ENCODE measurements around the gene PRKAR1B.
"Not testable (repeated sequence)": the region's sequence is repeated elsewhere in the genome, so short reads cannot be mapped to it uniquely, and the experiment has no call there.

Gene PRKAR1B

DNA sequence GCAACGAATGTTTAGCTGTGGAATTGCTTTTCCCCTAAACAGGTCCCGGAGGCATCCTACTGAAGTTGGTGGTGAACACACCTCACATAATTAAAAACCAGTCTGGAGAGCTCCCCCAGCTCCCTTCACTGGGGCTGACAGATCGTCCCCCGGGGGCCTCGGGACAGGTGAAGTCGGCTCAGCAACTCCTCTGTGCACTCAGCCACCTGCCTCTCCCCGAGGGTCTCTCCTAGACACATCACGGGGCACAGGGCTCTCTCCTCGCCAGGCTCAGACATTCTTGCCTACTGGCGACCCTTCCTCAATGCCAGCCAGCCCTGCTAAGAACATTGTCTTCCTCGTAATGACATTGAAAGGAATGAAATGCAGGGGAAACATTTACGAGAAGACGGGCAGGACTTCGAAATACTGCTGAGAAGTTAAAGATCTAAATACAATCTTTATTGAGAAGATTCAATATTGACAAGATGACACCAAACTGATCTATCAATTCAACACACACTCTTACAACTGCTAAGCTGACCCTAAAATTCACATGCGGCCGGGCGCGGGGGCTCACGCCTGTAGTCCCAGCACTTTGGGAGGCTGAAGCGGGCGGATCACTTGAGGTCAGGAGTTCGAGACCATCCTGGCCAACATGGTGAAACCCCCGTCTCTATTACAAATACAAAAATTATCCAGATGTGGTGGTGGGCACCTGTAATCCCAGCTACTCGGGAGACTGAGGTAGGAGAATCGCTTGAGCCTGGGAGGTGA, 88.6 kb downstream of the PRKAR1B start:
- DNase-seq, result no peak

DNA sequence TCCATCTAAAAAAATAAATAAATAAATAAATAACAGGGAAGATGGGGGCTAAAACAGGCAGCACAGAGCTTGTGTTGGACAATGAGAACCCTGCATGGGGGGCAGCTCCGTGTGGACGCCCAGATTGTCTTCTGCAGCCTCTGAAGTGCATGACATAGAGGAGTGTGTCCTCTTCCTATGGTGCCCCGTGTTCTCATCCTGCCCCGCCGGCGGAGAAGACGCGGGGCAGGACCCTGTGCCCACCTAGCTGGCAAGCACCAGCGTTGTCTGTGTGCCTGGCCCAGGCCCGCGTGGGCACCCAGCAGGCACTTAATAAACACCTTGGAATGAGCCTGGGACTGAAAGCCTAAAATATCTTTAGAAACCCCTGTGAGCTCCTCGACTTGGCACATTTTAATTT, 89.3 kb downstream of the PRKAR1B start:
- no peak for DNase-seq

DNA sequence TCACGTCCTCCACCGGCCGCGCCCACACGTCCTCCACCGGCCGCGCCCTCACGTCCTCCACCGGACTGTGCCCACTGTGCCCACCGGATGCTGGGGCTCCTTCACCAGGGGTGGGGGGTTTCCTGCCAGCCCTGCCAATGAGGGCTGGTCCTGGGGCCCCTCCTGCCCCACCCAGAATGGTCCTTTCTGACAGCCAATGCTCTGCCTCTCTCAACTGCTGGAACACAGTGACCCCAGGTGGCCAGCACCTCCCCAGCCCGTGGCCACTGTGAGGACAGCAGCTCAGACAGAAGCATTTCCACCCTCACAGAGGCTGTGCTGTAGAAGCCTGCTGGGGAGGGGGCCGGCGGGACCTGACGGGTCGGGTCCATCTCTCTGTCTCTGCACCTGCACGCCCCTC, 90.7 kb downstream of the PRKAR1B start:
- DNase-seq, result no peak

DNA sequence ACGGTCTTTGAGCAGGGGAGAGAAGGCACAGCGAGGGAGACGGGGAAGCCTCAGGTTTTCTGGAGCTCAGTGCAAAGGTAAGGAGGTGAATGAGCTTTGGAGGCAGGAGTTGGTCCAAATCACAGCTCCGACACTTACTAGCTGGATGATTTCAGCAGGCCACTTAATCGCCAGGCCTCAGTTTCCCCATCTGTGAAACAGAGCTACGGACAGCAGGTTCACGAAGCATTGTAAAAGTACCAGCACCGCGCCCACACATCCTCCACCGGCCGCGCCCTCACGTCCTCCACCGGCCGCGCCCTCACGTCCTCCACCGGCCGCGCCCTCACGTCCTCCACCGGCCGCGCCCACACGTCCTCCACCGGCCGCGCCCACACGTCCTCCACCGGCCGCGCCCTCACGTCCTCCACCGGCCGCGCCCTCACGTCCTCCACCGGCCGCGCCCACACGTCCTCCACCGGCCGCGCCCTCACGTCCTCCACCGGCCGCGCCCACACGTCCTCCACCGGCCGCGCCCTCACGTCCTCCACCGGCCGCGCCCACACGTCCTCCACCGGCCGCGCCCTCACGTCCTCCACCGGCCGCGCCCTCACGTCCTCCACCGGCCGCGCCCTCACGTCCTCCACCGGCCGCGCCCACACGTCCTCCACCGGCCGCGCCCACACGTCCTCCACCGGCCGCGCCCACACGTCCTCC, 91.2 kb downstream of the PRKAR1B start:
- not testable (repeated sequence) for DNase-seq

DNA sequence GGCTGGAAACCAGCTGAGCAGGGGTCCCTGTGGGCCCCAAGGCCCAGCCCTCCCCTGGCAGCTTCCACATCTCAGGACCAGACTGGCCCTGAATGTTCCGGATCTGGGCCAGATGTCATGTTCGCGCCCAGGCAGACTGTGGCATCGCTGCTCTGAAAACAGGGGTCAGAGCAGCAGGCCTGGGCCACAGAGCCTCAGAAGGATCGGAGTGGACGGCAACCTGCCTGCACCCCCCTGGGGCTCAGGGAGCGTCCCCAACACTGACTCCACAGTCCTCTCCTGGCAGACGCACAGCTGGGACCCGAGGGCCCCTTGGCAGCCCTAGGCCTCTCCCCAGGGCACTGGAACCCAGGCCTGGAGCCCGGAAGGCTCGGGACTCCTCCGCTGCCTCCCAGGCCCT, 91.9 kb downstream of the PRKAR1B start:
- DNase-seq, result no peak

DNA sequence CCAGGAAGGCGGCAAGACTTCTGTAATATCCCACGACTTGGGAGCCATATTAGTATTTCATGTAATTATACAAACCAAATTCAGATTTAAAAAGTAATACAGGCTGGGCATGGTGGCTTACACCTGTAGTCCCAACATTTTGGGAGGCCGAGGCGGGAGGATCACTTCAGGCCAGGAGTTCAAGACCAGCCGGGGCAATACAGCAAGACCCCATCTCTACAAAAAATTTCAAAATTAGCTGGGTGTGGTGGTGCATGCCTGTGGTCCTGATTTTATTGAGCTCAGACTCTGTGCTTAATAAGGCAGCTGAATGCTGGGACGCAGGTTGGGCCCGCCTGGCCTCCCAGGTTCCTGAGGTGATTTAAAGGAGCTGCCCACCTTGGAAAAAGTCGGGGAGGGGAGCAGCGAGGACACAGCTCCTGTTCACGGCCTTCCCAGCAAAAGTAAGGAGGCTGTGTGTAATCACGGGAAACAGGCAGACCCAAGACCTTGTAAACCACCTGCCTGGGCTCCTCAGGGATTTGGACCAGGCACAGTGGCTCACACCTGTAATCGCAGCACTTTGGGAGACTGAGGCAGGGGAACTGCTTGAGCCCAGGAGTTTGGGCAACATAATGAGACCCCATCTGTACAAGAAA, 93.6 kb downstream of the PRKAR1B start:
- DNase-seq, result no peak

DNA sequence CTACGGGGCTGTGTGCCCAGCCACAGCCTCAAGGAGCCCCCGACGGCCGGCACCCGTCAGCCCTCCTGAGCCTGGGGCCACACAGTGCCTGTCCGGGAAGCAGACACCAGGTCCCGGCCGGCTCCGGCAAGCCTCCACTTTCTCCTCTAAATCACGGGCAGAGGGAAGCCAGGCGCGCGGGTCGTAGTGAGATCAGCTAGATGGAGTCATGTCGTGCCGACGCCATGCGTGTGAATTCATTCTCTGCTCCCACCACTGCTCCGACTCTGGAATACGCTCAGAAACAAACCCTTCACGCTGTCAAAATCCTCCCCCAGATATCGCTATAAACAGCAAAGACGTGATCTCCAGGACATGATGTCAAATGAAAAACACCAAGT, 94.3 kb downstream of the PRKAR1B start:
- no peak for DNase-seq

DNA sequence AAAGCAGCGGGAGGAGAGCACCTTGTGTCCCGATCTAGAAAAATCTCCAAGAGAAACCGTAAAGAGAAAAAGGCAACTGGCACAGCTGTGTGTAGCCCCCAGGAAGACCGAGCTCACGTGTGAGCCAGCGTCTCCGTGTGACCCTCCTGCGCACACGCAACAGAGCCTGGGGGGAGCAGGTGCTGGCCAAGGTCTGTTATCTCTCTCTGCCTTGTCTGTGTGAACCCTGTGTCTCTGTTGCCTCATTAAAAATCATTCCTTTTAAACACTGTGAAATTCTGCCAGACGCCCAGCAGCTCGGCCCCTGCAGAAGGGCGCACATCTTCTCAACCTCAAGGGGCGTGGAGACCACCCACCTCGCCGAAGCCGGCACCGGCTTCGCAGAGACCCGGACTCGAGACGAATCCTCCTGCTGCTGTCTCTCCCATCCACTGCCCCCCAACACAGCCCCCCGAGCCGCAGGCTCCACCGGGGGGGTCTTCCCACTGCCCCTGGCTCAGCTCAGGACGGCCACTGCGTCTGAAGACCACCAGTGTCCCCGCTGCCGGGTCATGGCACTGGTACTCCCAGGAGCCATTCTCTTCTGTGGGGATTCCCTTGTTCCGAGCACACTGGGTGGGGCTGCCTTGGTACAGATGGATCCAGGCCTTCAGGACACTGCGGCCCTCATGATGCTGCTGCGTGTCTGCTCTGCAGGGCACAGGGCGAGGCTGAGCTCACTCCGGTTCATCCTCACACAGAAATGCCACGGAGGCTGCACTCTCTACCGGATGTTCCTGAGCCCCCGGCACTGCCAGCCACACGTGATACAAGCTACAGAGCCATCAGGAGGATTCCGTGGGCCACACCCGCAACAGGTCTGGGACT, 94.9 kb downstream of the PRKAR1B start:
- no peak for DNase-seq

DNA sequence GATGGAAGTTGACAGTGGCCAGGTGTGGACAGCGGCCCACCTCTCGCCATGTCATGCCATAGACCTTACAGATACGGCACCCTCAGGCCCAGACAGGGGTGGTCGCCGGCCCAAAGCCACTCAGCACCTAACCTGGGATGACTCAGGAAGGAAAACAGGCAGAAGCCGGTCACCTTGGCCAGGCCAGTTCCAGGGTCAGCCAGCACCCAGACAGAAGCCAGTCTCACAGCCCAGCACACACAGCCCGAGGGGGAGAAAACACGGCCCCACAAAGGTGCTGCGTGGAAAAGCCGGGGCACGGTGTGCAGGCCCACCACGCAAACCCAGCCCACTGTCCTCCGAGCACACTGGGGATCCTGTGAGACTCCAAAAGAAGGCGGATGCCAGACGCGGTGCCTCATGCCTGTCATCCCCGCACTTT, 95.8 kb downstream of the PRKAR1B start:
- no peak for DNase-seq

DNA sequence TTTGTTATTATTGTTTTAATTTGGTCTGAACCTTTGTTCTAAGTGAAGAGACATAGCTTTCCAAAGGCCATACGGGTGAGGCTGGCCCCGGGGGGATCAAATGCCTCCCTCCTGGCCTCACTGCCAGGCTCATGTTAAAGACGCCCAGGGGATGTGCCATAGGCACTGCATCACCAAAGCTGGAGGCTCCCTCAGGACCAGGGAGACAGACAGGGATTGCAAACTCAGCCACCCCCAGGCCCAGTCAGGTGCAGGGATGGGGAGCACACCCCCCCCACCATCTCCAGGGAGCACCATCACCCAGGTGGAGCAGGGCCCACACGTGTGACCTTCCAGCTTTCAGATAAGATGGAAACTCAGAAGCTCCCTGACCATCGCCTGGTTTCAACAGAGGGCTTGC, 96.5 kb downstream of the PRKAR1B start:
- no peak for DNase-seq

DNA sequence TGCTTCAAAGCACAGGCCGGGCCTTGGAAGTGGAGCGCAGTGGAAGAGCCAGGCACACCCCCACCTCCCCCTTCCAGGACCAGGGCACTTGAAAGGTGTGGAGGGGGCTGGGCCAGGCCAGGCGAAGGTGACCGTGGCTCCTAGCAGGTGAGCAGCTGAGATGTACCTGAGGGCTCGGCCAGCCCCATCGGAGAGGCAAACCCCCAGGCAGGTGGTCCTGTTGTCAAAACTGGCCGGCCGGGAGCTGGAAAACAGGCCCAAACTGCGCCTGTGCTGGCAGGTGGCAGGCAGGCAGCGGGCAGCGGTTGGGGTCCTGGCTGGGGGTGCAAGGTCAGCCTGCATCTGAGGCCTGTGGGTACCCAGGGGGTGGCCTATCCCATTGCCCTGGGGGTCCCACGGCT, 97.0 kb downstream of the PRKAR1B start:
- no peak for DNase-seq

DNA sequence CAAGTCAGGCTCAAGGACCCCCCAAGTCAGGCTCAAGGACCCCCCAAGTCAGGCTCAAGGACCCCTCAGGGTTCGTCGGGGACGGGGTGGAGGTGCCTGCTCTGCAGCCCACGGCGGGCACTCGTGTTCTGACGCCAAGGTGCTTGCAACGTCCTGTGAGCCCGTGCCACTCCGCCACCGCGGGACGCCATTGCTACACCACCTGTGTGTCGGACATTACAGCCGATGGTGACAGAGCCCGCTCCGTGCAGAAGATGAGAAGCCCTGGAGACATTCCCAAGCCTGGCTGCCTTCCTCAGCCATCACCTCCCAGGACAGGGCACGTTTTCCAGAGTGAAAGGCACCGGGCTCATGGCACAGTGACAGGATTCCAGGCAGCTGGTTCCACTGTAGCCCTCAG, 98.3 kb downstream of the PRKAR1B start:
- no peak for DNase-seq

DNA sequence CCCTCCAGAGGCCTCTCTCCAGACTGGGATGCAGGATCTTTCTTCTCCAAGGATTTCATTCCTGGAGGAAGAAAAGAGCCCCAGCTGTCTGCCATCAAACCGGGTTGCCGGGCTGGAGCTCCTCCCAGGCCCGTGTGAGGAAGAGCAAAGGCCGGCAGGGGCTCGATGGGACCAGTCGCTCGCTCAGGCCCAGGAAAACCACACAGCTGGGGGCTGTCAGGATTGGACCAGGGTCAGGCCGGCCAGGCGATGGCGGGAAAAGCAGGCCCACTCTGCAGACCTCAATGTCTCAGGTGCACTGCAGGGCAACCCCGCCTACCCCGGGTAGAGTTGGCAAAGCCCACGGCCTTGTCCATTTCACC, 98.7 kb downstream of the PRKAR1B start:
- DNase-seq, result no peak

DNA sequence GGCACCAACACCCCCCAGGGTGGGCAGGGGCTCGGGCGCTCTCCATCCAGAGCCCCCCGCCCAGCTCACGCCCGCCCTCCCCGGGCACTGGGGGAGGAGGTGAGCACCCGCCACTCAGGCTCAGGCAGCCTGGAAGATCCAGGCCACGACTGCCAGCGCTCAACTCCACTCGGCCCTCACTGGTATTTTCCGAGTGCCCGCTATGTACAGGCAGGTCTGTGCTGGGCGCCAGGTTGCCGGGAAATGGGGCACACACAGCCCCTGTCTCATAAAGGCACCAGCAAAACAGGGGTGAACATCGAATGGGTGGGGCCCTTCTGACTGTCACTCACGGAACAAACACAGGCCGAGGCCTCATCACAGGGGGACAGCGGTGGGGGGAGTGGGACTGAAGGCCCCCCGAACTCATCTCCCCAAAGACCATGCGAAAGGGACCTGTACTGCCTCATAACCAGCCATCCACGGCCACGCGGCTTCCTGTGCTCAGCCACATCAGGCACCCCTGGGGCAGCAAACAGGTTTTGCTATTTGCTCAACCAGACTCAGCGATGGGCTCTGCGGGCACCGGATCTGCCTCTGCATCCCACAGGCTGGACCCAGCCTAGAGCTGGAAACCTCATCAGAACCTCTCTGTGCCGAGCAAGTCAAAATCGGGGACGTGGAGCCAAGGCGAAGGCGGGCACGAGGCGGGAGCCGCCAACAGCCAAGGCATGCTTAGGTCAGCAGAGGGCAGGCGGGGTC, 99.2 kb downstream of the PRKAR1B start:
- DNase-seq, result no peak

DNA sequence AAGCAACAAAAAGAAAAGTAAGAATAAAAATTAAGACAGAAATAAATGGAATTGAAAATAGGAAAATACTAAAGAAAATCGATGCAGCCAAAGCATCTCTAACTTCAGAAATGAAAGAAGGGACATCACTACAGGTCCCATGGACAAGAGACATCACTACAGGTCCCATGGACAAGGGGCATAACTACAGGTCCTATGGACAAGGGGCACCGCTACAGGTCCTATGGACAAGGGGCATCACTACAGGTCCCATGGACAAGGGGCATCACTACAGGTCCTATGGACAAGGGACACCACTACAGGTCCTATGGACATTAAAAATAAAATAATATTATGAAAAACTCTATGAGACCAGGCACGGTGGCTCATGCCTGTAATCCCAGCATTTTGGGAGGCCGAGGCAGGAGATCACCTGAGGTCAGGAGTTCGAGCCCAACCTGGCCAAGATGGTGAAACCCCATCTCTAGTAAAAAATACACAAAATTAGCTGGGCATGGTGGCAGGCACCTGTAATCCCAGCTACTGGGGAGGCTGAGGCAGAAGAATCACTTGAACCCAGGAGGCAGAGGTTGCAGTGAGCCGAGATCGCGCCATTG, 101.6 kb downstream of the PRKAR1B start:
- DNase-seq, result no peak

DNA sequence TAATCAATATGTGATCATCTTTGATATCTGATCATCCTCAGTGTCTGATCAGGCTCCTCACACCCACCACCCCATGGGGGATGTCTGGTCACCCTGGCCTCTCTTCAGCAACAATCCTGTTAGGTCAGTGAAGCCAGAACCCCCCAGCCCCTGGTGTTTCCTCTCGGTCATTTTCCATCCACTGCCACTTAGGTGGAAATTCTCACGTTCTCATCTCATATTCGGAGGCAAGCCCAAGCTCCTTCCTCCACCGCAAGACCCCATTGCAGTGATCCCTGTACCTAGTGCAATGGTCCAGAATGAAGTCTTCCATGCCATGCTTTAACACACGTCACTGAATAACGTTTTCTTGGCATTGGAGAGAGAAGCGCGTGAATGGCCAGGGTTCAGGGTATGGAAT, 103.6 kb downstream of the PRKAR1B start:
- no peak for DNase-seq

DNA sequence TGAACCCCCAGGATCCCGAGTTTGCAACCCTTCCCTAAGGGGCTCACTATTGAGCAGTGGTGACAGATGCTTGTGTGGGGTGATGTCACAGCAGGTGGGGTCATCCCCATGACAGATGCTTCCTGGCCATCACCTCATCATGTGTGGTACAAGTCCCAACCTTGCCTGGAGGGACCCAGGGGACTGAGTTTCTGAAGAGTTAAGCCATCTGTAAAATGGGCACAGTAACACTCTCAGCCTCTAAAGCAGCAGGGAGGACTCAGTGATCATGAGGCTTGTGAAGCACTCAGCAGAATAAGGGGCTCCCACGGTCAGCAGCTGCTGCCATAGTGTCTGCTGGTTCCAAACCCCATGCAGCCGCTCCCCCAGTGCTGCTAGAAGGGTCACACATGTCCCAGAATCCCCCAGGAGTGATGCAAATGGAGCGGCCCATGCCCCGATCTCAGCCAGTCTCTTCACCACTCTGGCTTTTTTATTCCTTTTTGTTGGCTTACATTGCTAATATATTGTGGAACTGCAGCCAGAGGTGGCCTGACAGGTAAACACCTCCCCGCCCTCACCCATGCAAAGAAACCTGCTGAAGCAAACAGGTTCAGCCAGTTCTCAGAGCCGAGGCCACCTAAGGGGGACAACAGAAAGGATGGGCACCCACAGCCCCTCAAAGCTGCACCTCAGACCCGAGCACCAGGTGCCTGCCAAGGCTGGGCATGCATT, 105.4 kb downstream of the PRKAR1B start:
- no peak for DNase-seq

DNA sequence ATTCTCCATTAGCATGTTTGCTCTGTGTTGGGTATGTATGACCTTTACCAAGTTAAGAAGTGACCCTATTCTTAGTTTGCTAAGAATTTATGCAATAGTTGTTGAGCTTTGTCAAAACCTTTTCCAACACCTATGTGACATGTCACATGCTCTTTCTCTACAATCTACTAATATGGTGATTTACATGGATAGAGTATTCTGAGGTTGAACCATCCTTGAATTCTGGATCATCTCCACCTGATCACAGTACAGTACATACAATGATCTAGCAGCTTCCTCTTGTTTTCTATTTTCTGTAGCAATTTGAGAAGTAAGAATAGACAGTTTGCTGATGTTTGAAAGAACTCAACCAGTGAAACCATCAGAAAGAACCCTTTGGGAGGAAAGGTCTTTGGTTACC, 106.2 kb downstream of the PRKAR1B start:
- DNase-seq, result no peak

DNA sequence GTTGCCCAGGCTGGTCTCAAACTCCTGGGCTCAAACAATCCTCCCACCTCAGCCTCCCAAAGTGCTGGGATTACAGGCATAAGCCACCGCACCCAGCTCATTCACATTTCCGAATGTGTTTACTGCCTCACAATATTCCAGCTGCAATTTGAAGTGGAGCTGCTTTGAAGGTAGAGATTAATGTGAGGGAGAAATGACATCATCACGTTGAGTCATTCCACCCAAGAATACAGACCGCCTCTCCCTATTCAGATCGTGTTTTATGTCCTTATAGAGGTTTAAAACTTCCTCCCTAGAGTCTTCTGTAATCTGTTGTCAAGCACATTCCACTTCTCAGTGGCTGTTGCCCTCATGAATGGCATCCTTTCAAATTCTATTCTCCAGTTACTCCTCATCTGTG, 107.0 kb downstream of the PRKAR1B start:
- DNase-seq, result no peak

DNA sequence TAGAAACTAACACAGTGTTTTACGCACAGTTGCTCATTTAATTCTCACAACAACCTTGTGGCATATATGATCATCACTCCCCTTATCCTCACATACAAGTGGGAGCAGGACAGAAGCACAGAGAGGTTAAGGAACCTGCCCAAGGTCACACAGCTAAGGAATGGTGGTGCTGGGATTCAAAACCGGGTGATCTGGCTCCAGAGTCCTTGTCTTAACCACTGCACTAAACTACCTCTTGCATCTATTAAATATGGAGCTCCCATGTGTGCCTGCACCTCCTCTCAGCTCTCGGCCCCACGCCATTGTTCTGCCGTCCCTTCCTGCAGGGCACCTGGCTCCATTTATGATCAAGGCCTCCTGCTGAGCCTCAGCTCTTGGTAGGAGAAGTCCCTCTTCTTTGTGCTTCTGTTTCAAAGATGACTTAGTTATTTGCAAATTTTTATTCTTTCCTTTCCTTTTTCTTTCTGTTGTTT, 107.7 kb downstream of the PRKAR1B start:
- no peak for DNase-seq
